Erythroblast (primary cell): Measurements from ENCODE around the gene NR2C2.

Experiments
- GATA1 ChIP-seq: IDR thresholded peaks from 2 replicates; pipeline ENCODE4 v1.6.1; 2011; ENCODE audit warnings: low read depth, mild to moderate bottlenecking, control low read depth, low read length, moderate library complexity
- POLR2A ChIP-seq: IDR thresholded peaks from 2 replicates; pipeline ENCODE4 v1.6.1; 2011; ENCODE audit warnings: mild to moderate bottlenecking, low read length

GRCh38 chr3:15015456-15015855 lies 68.1 kb downstream of the NR2C2 start:
- TF ChIP-seq POLR2A (no peak), GATA1 (no peak)
